AG10803 (cell line): Measurements from ENCODE around the gene PRDM16.

Experiments used
- DNase-seq: peaks from one replicate; pipeline ENCODE4 v3.0.0; 2010; ENCODE audit warnings: low read depth
- H3K4me3 ChIP-seq: 2 replicates; pipeline ENCODE4 v1.5.1; 2011; ENCODE audit warnings: mild to moderate bottlenecking, low read length, control low read depth
- TF ChIP-seq, protein P1 (sequence below): conservative IDR thresholded peaks from 2 replicates; pipeline ENCODE4 v1.5.1; 2011; ENCODE audit warnings: mild to moderate bottlenecking, low read length, control low read depth, inconsistent platforms

PRDM16 gene

DNA sequence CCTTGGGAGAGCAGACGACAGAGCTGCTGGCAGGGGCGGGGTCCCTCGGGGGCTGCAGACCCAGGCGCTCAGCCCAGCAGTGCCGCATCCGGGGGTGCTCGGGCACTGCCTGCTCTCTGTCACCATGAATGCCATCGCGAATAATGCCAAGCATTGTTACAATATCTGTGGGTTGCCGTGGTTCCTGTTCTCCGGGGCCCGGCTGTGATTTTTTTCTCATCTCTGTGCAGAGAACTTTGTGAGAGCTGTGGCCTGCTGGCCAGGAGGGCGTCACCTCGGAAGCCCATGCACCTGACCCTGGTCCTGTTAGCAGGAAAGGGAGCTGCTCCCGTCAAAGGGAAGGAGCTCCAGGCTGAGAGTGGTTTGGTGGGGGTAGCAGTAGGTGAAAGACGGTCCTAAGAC, 70.4 kb downstream of the PRDM16 start:
- no peak for DNase-seq
- TF ChIP-seq, protein P1, sequence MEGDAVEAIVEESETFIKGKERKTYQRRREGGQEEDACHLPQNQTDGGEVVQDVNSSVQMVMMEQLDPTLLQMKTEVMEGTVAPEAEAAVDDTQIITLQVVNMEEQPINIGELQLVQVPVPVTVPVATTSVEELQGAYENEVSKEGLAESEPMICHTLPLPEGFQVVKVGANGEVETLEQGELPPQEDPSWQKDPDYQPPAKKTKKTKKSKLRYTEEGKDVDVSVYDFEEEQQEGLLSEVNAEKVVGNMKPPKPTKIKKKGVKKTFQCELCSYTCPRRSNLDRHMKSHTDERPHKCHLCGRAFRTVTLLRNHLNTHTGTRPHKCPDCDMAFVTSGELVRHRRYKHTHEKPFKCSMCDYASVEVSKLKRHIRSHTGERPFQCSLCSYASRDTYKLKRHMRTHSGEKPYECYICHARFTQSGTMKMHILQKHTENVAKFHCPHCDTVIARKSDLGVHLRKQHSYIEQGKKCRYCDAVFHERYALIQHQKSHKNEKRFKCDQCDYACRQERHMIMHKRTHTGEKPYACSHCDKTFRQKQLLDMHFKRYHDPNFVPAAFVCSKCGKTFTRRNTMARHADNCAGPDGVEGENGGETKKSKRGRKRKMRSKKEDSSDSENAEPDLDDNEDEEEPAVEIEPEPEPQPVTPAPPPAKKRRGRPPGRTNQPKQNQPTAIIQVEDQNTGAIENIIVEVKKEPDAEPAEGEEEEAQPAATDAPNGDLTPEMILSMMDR: no peak
- no peak overlapping the region for H3K4me3 ChIP-seq

DNA sequence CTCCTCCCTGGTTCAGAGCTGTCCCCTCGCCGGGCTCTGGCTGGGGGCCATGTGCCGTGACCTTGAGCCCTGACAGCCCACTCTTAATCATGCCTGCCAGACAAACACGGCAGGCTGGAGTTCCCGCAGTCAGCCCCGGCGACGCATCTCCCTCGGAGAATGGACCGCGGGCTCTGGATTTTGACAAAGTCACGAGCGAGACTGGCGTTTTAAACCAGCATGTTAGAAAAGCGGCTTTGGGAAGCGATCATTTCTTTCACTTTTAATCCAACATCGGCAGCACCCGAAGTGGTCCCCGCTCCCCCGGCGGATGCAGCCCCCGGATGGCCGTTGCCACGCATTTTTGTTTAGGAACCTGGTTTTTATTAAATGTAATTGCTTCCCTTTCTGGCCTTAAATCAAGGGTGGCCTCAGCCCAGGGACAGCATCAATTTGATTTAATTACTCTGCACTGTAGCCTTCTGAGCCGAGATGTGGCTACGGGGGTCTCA, 70.9 kb downstream of the PRDM16 start:
- no peak for DNase-seq
- TF ChIP-seq, protein P1: no peak
- no peak overlapping the region for H3K4me3 ChIP-seq

DNA sequence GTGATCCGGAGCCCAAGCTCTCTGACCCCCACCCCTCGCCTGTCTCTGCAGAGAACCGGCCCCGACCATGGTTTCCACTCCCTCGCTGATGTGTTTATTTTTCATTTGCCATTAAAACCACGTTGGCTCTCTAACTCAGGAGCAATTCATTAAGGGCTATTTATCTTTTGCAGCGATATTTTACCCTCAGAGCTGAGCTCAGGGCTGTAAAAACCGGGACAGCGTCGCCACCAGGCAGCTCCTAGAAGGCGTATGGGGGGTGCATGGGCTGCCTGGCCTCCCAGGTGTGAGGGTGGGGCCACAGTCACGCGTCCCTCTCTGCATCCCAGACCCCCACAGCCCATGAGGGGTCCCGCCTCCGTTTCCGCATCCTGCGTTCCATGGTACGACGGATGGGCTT, 71.4 kb downstream of the PRDM16 start:
- no peak for DNase-seq
- H3K4me3 ChIP-seq: no peak overlapping the region
- TF ChIP-seq, protein P1: no peak

- no peak for DNase-seq
- no peak overlapping the region for H3K4me3 ChIP-seq
- TF ChIP-seq, protein P1: no peak
These were observed 72.1 kb downstream of the PRDM16 start for GRCh38 chr1:3141129-3141528.

DNA sequence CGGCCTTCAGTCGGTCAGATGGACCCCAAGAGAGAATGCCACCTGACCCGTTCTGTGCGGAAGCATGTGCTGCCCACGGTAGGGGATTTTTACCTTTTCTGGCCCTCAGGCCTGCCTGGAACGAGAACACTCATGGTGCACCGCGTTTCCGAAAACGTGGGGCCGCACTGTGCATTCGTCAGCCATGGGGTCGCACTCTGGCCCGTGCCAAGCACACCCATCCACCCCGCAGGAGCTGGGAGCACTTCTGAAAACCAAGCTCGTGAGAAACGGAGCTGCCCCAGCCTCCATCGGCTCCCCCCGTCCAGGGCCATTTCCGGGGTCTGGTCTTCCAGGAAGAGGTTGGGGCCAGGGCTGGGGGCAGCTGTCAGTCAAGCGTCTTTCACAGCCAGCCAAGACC, 72.8 kb downstream of the PRDM16 start:
- TF ChIP-seq, protein P1: no peak

DNA sequence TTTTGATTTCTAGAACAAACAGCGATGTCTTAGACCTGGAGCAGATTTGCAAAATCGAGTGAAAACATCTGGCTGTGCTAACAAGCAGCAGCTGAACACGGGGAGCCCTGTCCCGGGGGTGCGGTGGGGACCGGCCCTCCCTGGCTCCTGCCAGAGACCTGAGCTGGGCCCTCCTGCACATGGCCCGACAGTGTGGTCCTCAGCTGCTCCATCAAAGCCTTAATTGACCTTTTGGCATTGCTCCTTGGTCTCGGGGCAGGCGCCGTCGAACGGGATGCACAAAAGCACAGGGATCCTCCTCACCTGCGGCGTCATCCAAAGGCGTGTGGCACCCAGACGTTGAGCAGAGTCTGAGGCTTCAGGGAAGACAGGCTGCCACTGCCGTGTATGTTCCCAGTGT, 73.2 kb downstream of the PRDM16 start:
- TF ChIP-seq, protein P1: no peak
- no peak for DNase-seq
- no peak overlapping the region for H3K4me3 ChIP-seq

More for the DNA sequence above, 72.8 kb downstream of the PRDM16 start:
- no peak for DNase-seq
- H3K4me3 ChIP-seq: no peak overlapping the region

DNA sequence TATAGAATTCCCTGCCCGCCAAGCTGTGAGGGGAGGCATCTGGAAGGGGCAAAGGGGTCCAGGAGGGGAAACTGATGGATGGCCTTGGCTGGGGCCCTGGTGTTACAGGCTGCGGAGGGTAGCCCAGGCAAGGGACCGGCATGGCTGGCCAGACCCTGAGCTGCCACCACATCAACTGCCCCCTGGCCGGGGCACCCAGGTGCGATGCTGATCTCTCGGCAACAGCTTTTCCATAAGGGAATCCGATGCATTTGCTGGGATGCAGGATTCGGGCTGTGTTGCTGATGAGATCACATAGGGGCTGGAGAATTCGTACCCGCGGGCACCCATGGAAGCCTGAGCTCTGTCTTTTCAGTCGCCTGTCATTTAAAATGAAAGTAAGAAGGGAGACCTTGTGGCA, 73.7 kb downstream of the PRDM16 start:
- DNase-seq: no peak
- H3K4me3 ChIP-seq: no peak overlapping the region
- TF ChIP-seq, protein P1: no peak
